ENCODE measurements around the gene PSAP. TPM values are rescaled to one million over a fixed set of nuclear protein-coding genes. Genes with fewer than 3 reads are reported as not detected.
A peak's percentile ranks its signal among the peaks of the same experiment; 100 is the strongest.

PSAP gene
- total and polyA plus RNA-seq, 11 donors, result 454 to 2,171 (median 1,616) TPM

GRCh38 chr10:71772832-71773220 is 78.2 kb downstream of the PSAP start:
- peaks cover 9 to 88% (median 64%) of the 10 kb centered on the region in 12 donors for H3K4me1 ChIP-seq
- ATAC-seq (peak in 3 of 4 donors; percentile 15 to 35 (median 21)), DNase-seq (peak in 2 of 5 donors; percentile 37 to 68)
- H3K9me3 ChIP-seq, result no peaks in the 10 kb centered on the region
- peak overlapping the region; percentile 70 to 96 (median 85) for H3K4me3 ChIP-seq
- peaks cover 0 to 9% (median 0%) of the 10 kb centered on the region in 9 donors for H3K36me3 ChIP-seq
- WGBS, 4 donors, result 0 to 26% (median 18%) methylated on average over 2 to 4 of the region's 4 CpGs; no CpG with 5 or more reads in 1 of the 4 donors
- H3K27ac ChIP-seq, result peak overlapping the region; percentile 82 to 98 (median 97)
- no peaks in the 10 kb centered on the region for H3K27me3 ChIP-seq
- TF ChIP-seq CTCF (IDR thresholded peaks at IDR 0.05), result no peak
- intact Hi-C loops (cut with DNase I), result loop anchor here (2.0 to 10.0 kb wide), 6 partner anchors 26 to 112 kb away; no protein-coding TSS in a partner anchor

GRCh38 chr10:71771821-71772617 is 79.0 kb downstream of the PSAP start:
- 0 to 8% (median 4%) methylated on average over 2 of the region's 2 CpGs for WGBS, 4 donors
- peak; percentile 50 to 78 (median 73) for ATAC-seq
- intact Hi-C loops (cut with DNase I), result loop anchor here (2.0 to 10.0 kb wide), 7 partner anchors 23 to 113 kb away; no protein-coding TSS in a partner anchor
- Histone ChIP-seq H3K36me3 (peaks cover 0 to 15% (median 0%) of the 10 kb centered on the region in 9 donors), H3K27ac (peak overlapping the region; percentile 82 to 98 (median 97)), H3K4me1 (peaks cover 14 to 96% (median 72%) of the 10 kb centered on the region in 12 donors), H3K4me3 (peak overlapping the region; percentile 70 to 96 (median 85)), H3K27me3 (no peaks in the 10 kb centered on the region), H3K9me3 (no peaks in the 10 kb centered on the region)
- peak in 1 of 2 donors; percentile 71 for TF ChIP-seq POLR2A (IDR thresholded peaks at IDR 0.05)
- TF ChIP-seq CTCF (IDR thresholded peaks at IDR 0.05), result no peak
- peak; percentile 82 to 92 (median 84) for DNase-seq

GRCh38 chr10:71771204-71771603 is 79.8 kb downstream of the PSAP start:
- Histone ChIP-seq H3K4me3 (peak overlapping the region in 11 of 12 donors; percentile 70 to 96 (median 86)), H3K36me3 (peaks cover 0 to 23% (median 0%) of the 10 kb centered on the region in 9 donors), H3K27ac (peak overlapping the region; percentile 37 to 98 (median 97)), H3K27me3 (no peaks in the 10 kb centered on the region), H3K4me1 (peaks cover 18 to 96% (median 81%) of the 10 kb centered on the region in 12 donors), H3K9me3 (no peaks in the 10 kb centered on the region)
- ATAC-seq, result peak; percentile 2 to 23 (median 10)
- intact Hi-C loops (cut with DNase I), result loop anchor here in 8 of 10 donors (2.0 to 10.0 kb wide), 4 partner anchors 22 to 114 kb away; no protein-coding TSS in a partner anchor
- WGBS, 4 donors, result 14 to 38% (median 25%) methylated on average over 2 of the region's 2 CpGs
- TF ChIP-seq POLR2A (IDR thresholded peaks at IDR 0.05), result no peak
- TF ChIP-seq CTCF (IDR thresholded peaks at IDR 0.05), result no peak
- DNase-seq, result peak in 3 of 5 donors; percentile 39 to 68 (median 42)

- Histone ChIP-seq H3K27ac (peak overlapping the region; percentile 37 to 98 (median 97)), H3K9me3 (no peaks in the 10 kb centered on the region), H3K36me3 (peaks cover 0 to 27% (median 0%) of the 10 kb centered on the region in 9 donors), H3K4me1 (peaks cover 18 to 96% (median 83%) of the 10 kb centered on the region in 12 donors), H3K4me3 (peak overlapping the region in 11 of 12 donors; percentile 70 to 96 (median 86)), H3K27me3 (no peaks in the 10 kb centered on the region)
- WGBS, 4 donors, result 66 to 83% (median 74%) methylated on average over 1 to 3 of the region's 3 CpGs
- intact Hi-C loops (cut with DNase I), result loop anchor here in 8 of 10 donors (2.0 to 10.0 kb wide), 4 partner anchors 22 to 114 kb away; no protein-coding TSS in a partner anchor
- DNase-seq (peak in 2 of 5 donors; percentile 11 to 54), ATAC-seq (no peak)
- TF ChIP-seq POLR2A (IDR thresholded peaks at IDR 0.05) (no peak), CTCF (IDR thresholded peaks at IDR 0.05) (no peak)
Measured at GRCh38 chr10:71770789-71771188, 80.3 kb downstream of the PSAP start.
